ENCODE results near the gene IRS2.

The IRS2 gene

DNA sequence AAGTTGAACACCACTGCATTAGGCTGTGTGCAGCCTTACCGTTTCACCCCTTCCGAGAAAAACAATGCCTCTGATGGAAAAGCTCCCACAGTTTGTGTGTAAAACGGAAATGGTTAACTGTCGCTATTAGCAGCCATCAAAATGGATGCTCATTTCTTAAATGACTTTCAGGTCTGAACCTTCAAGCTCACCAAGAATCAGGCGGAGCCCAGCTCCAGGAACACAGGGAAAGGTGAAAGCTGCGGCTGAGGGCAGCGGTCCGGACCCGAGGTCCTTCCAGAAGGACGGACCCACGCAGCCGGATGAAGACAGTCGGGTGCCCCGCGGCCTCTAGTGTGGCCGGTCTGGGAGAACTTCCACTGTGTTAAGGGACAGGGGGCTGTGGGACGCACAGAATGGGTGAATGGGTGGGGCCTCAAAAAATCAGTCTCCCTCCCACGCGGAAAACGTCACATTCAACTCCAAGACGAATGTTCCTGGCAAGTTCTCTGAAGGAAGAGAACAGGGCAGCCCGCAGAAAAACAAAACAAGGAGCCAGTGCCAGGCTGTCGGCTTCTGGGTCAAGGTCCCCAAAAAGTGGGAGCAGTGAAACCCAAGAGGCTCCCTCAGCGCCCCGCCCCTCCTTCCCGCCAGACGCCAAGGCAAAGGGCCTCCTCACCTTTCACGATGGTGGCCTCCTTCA is 4.9 kb downstream of the IRS2 start:
- no peak for DNase-seq (ENCODE audit: low read depth)

DNA sequence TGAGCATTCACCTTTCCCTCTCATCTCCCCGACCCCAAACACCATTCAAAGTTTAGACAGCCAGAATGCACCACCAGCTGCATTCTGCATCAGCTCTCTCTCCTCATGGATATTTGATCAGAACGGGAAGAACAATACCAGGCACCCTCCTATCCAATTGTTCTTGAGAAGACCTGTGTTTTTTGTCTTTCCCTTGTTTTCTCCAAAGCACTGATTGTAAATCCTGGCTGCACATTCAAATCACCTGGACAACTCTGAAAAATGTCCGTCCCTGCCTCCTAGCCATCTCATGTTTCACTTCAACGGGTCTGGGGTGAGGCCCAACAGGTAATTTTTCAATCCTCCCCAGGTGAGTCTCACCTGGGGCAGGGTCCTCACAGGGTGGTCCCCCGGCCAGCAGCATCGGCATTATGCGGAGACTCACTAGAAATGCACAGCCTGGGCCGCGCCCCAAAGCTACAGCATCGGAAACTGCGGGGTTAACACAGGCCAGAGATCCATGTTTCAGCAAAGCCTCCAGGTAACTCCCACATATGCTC is 5.5 kb downstream of the IRS2 start:
- no peak for DNase-seq (ENCODE audit: low read depth)

DNA sequence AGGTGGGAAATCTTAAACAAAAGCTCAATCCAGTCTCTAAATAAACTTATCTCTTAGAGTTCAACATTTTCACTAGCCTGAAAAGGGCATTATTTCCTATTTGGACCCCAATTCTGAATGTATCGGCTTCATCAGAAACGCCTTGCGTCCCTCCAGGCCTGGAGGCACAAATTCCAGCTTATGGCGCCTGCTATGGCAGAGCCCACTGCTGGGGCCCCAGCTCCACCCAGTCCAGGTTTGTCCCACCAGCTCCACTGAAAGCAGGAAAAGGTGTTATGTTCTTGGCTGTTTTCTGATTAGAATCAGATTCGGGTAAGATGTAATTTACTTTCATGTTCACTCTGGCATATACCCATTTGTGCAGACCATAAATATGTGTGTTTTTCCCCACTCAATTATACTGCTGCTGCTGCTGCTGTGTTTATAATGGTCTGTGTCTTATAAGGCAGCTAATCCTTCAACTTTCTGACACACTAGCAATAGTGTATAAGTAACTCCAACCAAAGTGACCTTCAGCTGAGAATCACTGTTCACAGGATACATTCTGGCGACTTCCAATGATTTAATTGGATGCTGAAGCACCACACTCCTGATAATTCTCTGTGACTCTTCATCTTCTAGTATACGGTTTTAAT is 6.4 kb downstream of the IRS2 start:
- no peak for DNase-seq (ENCODE audit: low read depth)

DNA sequence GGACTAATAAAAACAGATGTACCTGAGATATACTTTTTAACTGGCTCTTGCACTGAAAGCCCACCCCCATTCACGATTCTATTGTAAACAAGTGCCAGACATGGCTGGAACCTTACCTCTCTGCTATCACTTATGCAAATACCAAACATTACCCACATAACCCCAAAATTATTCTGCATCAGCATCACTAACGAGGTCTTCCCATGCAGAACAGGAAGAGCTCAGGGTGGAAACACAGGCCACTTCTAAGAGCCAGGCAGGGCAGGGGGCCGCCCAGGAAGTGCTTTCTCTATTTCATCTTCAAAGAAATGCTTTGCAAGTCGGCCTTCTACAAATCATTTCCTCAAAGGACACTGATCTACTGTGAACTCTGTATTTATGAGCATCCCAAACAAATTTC is 7.3 kb downstream of the IRS2 start:
- DNase-seq (ENCODE audit: low read depth), result no peak

DNA sequence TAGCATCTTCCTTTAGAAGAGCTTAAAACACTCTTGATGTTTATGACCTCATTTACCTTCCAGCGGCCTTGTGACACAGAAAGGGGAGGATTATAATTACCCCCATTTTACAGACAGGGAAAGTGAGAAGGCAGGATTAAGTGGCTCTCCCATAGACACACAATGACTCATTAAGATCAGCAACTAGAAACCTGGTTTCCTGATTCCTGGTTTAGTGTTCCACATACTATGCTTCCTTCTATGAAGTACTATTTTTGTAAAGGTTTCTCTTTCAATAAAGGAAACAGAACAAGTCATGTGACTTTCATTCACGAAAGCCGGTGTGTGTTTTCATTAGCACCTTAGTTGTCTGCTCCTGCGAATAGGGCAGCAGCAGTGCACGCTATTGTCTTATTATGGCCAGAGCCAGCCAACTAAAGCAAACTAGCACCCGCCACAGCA is 8.3 kb downstream of the IRS2 start:
- DNase-seq (ENCODE audit: low read depth), result no peak

DNA sequence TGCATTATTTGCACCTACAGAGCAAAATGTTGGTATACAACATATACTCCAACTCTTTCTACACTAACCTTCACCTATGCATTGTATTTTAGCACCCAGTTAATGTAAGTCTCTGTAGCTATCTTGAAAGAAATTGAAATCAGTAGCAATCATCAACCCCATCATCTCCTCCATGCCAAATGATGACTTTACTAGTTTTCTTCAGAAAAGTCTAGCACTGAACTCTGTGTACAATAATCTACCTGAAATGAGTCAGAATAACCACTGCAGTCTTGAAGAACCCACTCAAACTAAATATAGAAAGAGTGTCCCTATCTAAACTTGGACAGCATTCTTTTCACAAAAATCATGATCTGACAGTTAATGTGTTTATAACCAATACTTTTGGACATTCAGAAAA is 9.8 kb downstream of the IRS2 start:
- no peak for DNase-seq (ENCODE audit: low read depth)

DNA sequence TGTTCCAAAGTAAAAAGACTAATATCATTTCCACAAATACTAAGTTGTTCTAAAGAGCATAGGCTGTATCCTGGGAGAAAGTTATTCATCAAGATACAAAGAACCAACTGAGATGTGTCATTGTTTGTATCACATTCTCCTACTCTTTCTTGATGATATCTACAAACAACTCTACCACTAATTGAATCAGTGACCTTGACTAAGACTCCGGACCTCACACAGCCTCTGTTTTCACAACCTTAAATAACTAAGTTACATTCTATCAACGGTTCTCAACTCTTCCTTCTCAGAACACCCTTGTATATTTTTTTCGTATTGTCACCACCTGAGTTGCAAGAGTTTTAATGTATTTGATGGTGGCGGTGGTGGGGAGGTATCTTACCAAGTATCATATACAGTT is 12.6 kb downstream of the IRS2 start:
- DNase-seq (ENCODE audit: low read depth), result no peak

DNA sequence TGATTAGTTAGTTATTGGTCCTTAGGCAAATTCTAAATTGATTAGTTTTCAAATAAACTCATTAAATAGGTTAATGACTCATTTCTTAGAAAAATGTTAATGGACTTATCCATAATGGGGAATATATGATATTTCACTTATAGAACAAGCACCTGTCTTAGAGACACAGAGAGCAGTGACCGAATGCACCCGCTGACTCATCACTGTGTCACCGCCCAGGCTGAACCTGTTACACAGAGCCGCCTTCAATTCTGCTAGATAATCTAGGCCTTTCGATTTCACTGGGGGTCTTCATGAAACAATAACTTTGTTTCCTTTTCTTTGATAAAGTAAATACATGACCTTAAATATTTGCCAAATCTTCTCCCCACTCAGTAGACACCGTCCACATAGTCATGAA is 13.1 kb downstream of the IRS2 start:
- DNase-seq (ENCODE audit: low read depth), result no peak

DNA sequence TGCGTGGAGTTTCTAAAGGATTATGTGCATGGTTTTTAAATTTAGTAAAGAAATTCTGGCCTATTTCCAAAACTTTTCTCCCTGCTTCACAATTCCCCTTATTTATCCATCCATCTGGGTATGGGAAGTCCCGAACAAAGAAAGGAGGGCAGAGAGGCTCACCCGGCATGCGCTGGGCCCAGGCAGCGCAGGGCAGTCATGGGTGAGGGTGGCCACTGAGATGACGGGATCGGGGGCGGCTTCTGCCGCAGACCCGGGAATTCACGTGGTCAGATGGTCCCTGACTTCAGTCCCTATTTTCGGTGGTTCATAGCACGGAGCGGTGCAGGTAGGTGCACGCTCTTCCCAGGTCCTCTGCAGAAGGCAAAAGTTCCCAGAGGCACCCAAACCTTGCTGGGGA is 14.5 kb downstream of the IRS2 start:
- DNase-seq (ENCODE audit: low read depth), result no peak

DNA sequence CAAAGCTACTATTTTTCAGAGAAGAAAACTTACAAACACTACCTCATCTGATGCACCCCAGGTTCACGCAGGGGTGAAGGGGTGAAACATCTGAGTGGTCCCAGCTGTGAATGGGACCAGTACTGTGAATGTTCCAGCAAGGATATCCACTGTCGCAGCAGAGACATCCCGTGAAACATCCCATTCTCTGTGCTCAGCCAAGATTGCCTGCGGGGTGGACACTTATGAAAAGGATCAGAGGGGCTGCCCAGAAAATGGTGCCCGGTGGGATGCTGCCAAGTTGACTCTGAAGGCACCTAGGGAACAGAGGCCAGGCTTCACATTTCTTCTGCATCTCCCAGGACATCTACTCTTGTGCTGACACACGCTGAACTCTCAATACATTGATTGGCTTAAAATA is 15.9 kb downstream of the IRS2 start:
- DNase-seq (ENCODE audit: low read depth), result no peak

DNA sequence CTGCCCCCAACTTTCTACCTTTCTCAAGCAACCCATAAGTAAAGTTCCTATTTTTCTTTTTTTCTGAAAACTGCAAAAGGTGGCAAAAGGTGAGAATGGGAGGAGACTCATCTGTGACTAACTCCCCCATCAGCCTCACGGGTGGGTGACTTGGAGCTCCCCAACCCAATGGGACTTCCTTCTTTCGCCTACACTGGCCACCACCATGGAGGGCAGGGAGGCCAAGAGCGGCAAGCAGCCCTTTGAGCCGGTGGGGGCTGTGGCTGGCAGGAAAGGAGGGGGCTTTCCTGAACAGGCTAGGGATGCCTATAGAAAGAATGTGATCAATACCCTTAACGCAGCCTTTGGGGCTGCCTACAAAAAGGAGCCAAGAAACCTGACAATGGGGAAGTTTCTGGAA is 16.5 kb downstream of the IRS2 start:
- no peak for DNase-seq (ENCODE audit: low read depth)

DNA sequence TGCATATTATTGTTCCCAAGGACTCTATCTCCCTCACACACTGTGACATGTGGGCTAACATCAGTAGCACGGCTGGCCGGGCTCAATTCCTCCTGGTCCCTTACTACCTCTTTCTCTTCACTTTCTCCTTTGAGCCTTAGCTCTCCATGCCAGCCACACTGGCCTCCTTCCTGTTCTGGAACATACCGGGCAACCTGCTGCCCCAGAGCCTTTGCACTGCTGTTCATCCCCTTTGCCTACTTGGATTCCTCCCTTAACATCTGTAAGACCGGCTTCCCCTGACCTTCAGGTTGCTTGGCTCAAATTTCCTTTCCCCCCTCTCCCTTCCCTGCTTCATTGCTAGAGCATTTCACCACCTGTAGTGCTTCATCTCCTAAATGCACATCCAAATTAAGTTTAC is 17.1 kb downstream of the IRS2 start:
- DNase-seq (ENCODE audit: low read depth), result no peak

DNA sequence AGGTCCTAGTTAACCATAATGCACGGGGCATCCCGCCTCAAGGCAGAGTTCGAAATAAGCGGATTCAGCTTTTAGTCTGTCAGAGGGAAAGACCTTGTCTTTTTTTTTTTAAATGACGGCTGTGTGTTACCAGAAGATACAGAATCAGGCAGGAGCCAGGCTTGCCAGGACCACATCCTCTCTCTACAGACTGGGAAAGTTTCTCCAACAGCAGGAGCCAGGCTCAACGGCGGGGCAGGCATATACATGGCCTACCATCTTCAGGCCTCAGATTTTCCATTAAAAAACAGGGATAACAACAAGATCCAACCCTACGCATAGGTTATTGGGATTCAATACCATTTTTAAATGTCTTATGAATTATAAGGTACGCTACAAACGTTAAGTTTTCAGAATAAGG is 17.8 kb downstream of the IRS2 start:
- no peak for DNase-seq (ENCODE audit: low read depth)

DNA sequence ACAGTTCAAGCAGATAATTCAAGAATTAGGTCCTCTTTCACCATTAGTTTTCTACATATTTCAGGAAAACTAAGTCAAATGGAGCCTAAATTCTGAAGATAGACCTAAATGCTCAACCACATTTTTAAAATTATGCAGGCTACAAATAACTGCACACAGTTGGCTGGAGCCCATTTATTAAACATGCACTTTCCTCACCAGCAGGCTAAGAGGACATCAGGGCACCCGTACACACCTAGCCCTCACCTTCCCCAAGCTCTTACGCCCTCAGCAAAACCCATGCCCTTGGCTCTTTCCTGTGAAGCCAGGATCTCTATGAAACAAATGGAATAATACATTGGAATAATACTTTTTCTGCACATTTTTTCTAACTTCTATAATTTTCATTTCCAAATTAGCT is 18.2 kb downstream of the IRS2 start:
- no peak for DNase-seq (ENCODE audit: low read depth)

DNA sequence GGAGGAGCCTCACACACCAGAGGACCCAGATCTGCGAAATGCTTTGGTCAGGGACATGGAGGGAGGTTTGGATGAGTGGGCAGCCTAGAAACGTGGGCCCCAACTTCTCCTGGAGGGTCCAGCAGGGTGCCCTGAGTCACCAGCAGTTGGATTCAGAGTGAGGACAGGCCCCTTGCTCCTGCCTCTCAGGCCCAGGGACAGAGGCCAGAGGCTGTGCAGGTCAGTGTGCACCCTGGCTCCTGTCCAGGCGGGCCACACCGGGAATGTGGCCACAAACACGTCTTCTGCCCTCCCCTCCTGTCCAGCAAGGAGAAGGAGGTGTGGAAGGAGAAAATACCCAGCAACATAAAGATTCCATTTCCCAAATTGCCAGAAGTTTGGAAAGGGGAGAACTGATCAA is 19.4 kb downstream of the IRS2 start:
- DNase-seq (ENCODE audit: low read depth), result no peak

DNA sequence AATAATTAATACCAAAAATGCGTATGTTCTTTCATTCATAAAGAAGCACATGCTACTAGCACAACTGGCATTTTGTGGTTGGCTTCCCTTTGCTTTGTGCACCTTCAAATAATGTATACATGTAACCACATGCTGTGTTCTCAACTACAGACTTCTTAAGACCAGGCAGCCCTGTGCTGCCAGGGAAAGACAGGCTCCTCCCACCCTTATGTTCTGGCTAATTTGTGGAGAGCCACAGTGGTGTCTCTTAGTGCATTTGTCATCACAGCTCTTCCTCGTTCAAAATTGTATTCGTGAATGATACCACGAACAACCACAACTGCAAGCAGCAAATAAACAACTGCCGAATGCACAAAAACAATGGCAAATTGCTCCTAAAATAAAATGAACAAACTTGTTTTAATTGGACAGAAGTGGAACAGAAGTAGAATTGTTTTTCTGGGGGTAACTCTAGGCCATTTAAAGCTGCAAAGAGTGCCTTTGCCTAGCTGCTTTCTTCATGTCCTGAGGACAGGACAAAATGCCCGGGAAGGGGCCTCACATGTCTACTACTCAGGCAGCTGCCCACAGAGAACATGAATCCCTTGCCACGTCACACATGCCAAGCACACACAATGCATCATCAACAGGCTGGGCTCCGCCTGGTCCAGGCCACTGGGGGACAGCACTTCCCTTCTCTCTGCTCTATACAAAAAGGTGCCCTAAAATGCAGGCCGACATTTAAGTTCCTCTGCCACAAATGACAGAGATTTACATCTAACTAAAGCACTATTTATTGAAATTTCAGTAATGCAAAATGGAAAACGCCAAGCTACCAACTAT is 21.7 kb downstream of the IRS2 start:
- DNase-seq (ENCODE audit: low read depth), result no peak

DNA sequence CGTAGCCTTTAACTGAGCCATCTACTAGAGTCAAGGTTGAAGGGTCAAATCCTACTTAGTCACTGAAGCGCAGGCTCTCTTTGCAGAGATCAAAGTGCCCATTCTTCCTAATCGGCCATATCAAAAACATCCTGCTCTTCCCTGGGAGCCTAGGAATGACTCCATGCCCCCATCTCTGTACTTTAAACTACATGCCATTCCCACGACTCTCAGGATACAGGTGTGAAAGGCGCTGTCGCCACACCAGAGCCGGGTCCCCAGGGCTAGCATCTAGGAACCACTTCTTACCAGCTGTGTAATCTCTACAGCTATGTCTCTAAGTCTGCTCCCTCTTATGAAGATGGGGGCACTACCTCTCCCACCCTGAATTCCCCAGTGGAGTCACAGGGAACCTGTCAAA is 22.3 kb downstream of the IRS2 start:
- DNase-seq (ENCODE audit: low read depth), result no peak

DNA sequence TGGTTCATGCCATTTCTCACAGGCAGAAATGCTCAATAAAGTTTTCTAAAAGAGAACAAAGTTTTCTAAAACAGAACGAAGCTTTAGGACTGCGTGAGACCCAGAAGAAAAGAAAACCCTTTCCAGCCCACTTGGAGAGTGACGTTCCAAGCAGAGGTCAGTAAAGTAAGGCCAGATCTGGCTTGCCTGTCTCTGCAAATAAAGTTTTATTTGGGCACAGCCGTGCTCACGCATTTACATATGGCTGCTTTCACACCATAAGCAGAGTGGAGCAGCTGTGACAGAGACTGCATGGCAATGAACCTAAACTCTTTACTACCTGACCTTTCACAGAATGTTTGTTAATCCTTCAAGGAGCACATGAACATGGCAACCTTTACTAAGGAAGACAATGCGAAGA is 23.6 kb downstream of the IRS2 start:
- DNase-seq (ENCODE audit: low read depth), result no peak

DNA sequence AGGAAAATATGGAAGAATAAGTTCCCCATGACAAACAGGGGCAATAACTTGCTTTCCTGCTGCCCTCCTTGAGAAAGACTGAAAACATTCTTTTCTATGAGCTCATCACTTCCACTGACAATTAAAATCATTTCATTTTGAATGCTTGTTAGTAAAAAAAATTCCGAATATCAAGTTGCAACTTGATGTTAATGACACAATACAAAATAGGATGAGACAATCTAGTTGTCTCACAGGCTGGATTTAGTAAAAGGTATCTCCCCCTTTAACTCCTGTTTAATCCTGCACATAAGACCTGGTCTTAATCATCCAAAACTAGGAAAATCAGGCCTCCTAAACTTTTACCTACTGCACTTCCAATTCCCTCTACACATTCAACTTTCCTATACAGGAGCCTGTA is 24.7 kb downstream of the IRS2 start:
- no peak for DNase-seq (ENCODE audit: low read depth)

DNA sequence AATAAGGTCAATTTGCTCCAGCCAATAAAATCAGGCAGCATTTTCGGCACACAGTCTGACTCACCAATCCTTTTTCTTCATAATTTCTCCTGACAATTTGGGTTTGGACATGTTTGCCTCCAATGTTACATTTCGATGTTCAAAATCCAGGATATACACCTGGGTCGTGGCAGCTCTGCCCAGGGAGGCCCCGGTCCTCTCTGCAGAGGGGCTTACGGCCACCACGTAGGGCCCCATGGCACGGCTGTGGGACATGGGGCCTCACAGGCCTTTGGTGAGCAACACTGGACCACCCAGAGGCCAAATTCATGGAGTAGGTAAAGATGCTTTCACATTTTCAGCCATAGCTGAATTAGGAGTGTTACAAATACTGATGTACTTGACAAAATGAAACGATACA is 25.4 kb downstream of the IRS2 start:
- no peak for DNase-seq (ENCODE audit: low read depth)

DNA sequence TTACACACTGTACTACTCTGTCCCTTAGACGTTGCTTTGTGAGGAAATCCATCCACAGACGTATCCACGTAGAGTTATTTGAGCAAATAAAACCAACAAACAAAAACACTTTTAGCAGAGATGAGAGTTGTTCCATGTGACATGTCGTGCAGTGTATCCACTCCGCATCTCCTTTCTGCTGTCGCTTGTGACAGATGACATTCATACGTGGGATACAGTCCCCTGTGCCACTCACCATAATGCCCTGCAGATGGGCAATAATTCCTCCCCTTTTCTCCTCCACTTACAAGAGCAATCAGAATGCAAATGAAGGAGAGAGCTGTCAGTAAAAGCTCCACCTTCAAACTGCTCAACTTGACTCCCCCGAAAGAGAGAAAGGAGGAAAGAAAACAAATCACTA is 26.0 kb downstream of the IRS2 start:
- DNase-seq (ENCODE audit: low read depth), result no peak

DNA sequence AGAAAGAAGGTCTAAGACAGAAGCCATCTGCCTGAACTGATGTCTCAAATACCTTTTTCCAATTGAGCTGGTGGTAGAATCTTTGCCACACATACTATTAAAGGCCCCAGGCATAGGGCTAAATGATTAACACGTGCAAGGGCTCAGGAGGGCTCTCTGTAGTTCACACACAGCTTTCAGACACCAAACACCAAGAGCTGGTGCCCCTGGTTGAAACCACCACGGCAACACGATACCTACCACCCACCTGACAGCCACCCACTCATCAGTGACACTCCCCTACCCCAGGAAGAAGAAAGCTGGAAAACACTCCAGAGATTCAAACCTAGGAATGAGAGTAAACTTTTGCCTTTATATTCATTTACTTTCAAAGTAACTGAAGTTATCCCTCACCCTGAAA is 26.8 kb downstream of the IRS2 start:
- DNase-seq (ENCODE audit: low read depth), result no peak

DNA sequence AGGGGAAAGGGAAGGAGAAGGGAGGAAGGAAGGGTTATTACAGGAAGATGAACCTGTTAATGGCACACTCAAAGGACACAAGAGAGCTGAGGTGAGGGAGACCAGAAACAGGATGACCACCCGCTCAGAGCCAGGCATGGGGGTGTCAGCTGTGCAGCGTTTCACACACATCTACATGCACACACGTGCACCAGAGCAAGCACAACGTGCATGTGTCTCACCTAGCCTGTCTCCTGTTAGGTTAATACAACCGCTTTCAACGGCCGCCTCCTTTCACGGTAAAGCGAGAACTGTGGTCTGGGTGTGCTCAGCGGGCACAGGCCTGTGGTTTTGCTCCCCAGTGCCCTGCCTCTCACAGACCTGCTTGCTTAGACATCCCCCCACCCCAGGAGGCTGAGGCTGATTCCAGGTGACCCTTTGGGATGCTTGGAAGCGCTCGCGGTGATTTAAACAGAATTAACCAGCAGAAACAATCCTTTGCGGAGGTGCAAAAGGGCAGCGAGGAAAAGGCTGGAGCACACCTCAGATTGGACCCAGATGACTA is 27.4 kb downstream of the IRS2 start:
- DNase-seq (ENCODE audit: low read depth), result no peak
